GM04504 (cell line): Measurements from ENCODE around the gene CDC42BPA.
"Not testable (repeated sequence)": the region's sequence is repeated elsewhere in the genome, so short reads cannot be mapped to it uniquely, and the experiment has no call there.

ENCODE experiments used
- DNase-seq: peaks from one replicate; pipeline ENCODE4 v3.0.0-alpha.2; 2012; ENCODE audit warnings: low read depth

Gene CDC42BPA

GRCh38 chr1:227306689-227307088 lies 11.6 kb downstream of the CDC42BPA start:
- no peak for DNase-seq

- no peak for DNase-seq
Measured at GRCh38 chr1:227305894-227306626, 12.2 kb downstream of the CDC42BPA start.

- no peak for DNase-seq
Measured at GRCh38 chr1:227304665-227305064, 13.6 kb downstream of the CDC42BPA start.

- DNase-seq, result no peak
Measured at GRCh38 chr1:227303662-227304061, 14.6 kb downstream of the CDC42BPA start.

GRCh38 chr1:227300682-227301081 lies 17.6 kb downstream of the CDC42BPA start:
- no peak for DNase-seq

GRCh38 chr1:227299688-227300087 lies 18.6 kb downstream of the CDC42BPA start:
- DNase-seq, result no peak

- DNase-seq, result no peak
Measured at GRCh38 chr1:227299241-227299627, 19.1 kb downstream of the CDC42BPA start.

GRCh38 chr1:227298512-227299240 lies 19.6 kb downstream of the CDC42BPA start:
- DNase-seq, result no peak

- DNase-seq, result no peak
Measured at GRCh38 chr1:227297073-227297793, 21.1 kb downstream of the CDC42BPA start.

- no peak for DNase-seq
Measured at GRCh38 chr1:227295609-227296008, 22.7 kb downstream of the CDC42BPA start.

GRCh38 chr1:227285745-227286144 lies 32.5 kb downstream of the CDC42BPA start:
- DNase-seq, result no peak

- DNase-seq, result no peak
Measured at GRCh38 chr1:227281371-227281770, 36.9 kb downstream of the CDC42BPA start.

GRCh38 chr1:227280836-227281235 lies 37.5 kb downstream of the CDC42BPA start:
- DNase-seq, result no peak

GRCh38 chr1:227276156-227276693 lies 42.1 kb downstream of the CDC42BPA start:
- not testable (repeated sequence) for DNase-seq

GRCh38 chr1:227273557-227273956 lies 44.7 kb downstream of the CDC42BPA start:
- no peak for DNase-seq

- DNase-seq, result no peak
Measured at GRCh38 chr1:227272428-227272827, 45.9 kb downstream of the CDC42BPA start.

- no peak for DNase-seq
Measured at GRCh38 chr1:227270554-227270953, 47.7 kb downstream of the CDC42BPA start.

- DNase-seq, result no peak
Measured at GRCh38 chr1:227268943-227269342, 49.3 kb downstream of the CDC42BPA start.

GRCh38 chr1:227265891-227266290 lies 52.4 kb downstream of the CDC42BPA start:
- no peak for DNase-seq

GRCh38 chr1:227263869-227264268 lies 54.4 kb downstream of the CDC42BPA start:
- DNase-seq, result no peak

GRCh38 chr1:227261501-227261900 lies 56.8 kb downstream of the CDC42BPA start:
- DNase-seq, result no peak

GRCh38 chr1:227260433-227260832 lies 57.9 kb downstream of the CDC42BPA start:
- DNase-seq, result no peak

GRCh38 chr1:227257964-227258363 lies 60.3 kb downstream of the CDC42BPA start:
- DNase-seq, result no peak
